Colonic mucosa (tissue), 4 donors: ENCODE data around the gene BICRA. TPM values are rescaled to one million over a fixed set of nuclear protein-coding genes. Genes with fewer than 3 reads are reported as not detected.

Source experiments
- DNase-seq: peaks from one replicate; pipeline ENCODE4 v3.0.0-alpha.2; 2020
- H3K27ac ChIP-seq: fragments of 200-600 bp; one replicate; pipeline ENCODE4 v1.8.0; 2021
- H3K27me3 ChIP-seq: fragments of 200-600 bp; one replicate; pipeline ENCODE4 v1.8.0; 2021
- H3K36me3 ChIP-seq: fragments of 200-600 bp; one replicate; pipeline ENCODE4 v1.8.0; 2021
- H3K4me1 ChIP-seq: fragments of 200-600 bp; one replicate; pipeline ENCODE4 v1.8.0; 2021; ENCODE audit warnings: mild to moderate bottlenecking
- H3K4me3 ChIP-seq: fragments of 200-600 bp; one replicate; pipeline ENCODE4 v1.8.0; 2021
- H3K9ac ChIP-seq, 2 donors: one replicate each; pipeline ENCODE4 v1.7.0; 2013; ENCODE audit warnings: control low read depth in 2 of 2, low read depth in 2 of 2, low read length in 2 of 2
- H3K9me3 ChIP-seq: fragments of 200-600 bp; one replicate; pipeline ENCODE4 v1.8.0; 2021
- CTCF ChIP-seq: fragments of 200-600 bp; IDR thresholded peaks from one replicate; pipeline ENCODE4 v1.8.0; 2022; ENCODE audit warnings: antibody characterized with exemption, mild to moderate bottlenecking
- intact Hi-C: fragments of 100-400 bp; cut with DNase I; formaldehyde crosslinking; loops from one replicate; pipeline ENCODE4 v1.14.1; 2022
- total RNA-seq, 2 donors: library from RNA; stranded (reverse); fragmentation: NEBNext Ultra II Directional in 1 of 2; extraction: Animal tissue kit (Norgen Biotek cat#: 25700) in 1 of 2; gene quantifications; one replicate each; pipeline ENCODE4 v1.2.1, GENCODE V29; 2021
- donor health status: healthy.
- donor health status: DM: no; HTN: no; CAD: no.
- donor health status: DM: no; HTN: no; CAD: no.

BICRA gene
- total RNA-seq, 2 donors from 2014 or later: 11.7 to 13.4 TPM

GRCh38 chr19:47600246-47601179 is 8.4 kb upstream of the BICRA start:
- H3K4me3 ChIP-seq: peak overlapping the region; percentile 46
- H3K27ac ChIP-seq: peak overlapping the region; percentile 90
- H3K36me3 ChIP-seq: no peaks in the 10 kb centered on the region
- peak overlapping the region; percentile 70 to 75 for H3K9ac ChIP-seq
- DNase-seq: peak; percentile 100
- H3K4me1 ChIP-seq: peaks cover 4% of the 10 kb centered on the region
- intact Hi-C loops: no loop called here
- no peaks in the 10 kb centered on the region for H3K27me3 ChIP-seq
- H3K9me3 ChIP-seq: no peaks in the 10 kb centered on the region
- no peak for TF ChIP-seq CTCF

GRCh38 chr19:47601180-47601904 is 7.6 kb upstream of the BICRA start:
- peak; percentile 86 for DNase-seq
- TF ChIP-seq CTCF: no peak
- intact Hi-C loops: no loop called here
- peak overlapping the region; percentile 90 for H3K27ac ChIP-seq
- H3K27me3 ChIP-seq: no peaks in the 10 kb centered on the region
- no peaks in the 10 kb centered on the region for H3K36me3 ChIP-seq
- H3K9ac ChIP-seq: peak overlapping the region in 1 of 2 donors; percentile 75
- peak overlapping the region; percentile 46 for H3K4me3 ChIP-seq
- H3K9me3 ChIP-seq: no peaks in the 10 kb centered on the region
- H3K4me1 ChIP-seq: peaks cover 4% of the 10 kb centered on the region

GRCh38 chr19:47603706-47604565 is 5.0 kb upstream of the BICRA start:
- no peak for DNase-seq
- intact Hi-C loops: no loop called here
- no peak overlapping the region for H3K27ac ChIP-seq
- no peaks in the 10 kb centered on the region for H3K36me3 ChIP-seq
- no peak overlapping the region for H3K4me3 ChIP-seq
- TF ChIP-seq CTCF: no peak
- no peaks in the 10 kb centered on the region for H3K27me3 ChIP-seq
- H3K4me1 ChIP-seq: peaks cover 4% of the 10 kb centered on the region
- no peaks in the 10 kb centered on the region for H3K9me3 ChIP-seq
- no peak overlapping the region for H3K9ac ChIP-seq

GRCh38 chr19:47607564-47608073 is 1.3 kb upstream of the BICRA start:
- Histone ChIP-seq H3K4me3 (peak overlapping the region; percentile 69), H3K27ac (peak overlapping the region; percentile 92), H3K9ac (peak overlapping the region; percentile 86), H3K9me3 (no peaks in the 10 kb centered on the region), H3K4me1 (peaks cover 8% of the 10 kb centered on the region), H3K27me3 (no peaks in the 10 kb centered on the region), H3K36me3 (no peaks in the 10 kb centered on the region)
- no peak for TF ChIP-seq CTCF
- no peak for DNase-seq
- intact Hi-C loops: loop anchor here (5.0 kb wide), 1 partner anchor 90 kb away; no protein-coding TSS in a partner anchor
